HG02610 (cell line): ENCODE measurements around the gene FLVCR2.

Source experiments
- ATAC-seq: cut with Tn5 transposase; IDR thresholded peaks from one replicate; pipeline ENCODE4 v1.9.1; 2021; ENCODE audit warnings: mild to moderate bottlenecking, moderate library complexity; ENCODE audit not compliant: unreplicated experiment

The FLVCR2 gene

DNA sequence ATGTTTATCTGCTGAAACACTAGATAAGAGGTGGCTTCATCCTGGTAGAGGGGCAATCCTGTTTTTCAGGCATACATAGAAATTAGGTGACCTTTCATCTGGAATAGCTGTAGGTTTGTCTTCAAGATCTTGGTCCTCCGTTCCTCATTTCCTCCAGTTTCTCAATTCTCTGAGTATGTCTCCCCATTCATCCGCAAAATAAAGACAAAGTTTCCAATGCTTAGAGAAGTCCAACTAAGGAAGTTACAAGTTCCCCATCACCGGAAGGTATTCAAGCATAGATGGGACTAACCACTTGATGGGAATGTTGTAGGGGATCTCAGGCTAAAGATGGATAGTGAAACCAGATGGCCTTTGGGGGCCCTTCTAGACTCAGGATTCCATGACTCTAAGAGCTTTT lies 48.0 kb downstream of the FLVCR2 start:
- ATAC-seq, result no peak

DNA sequence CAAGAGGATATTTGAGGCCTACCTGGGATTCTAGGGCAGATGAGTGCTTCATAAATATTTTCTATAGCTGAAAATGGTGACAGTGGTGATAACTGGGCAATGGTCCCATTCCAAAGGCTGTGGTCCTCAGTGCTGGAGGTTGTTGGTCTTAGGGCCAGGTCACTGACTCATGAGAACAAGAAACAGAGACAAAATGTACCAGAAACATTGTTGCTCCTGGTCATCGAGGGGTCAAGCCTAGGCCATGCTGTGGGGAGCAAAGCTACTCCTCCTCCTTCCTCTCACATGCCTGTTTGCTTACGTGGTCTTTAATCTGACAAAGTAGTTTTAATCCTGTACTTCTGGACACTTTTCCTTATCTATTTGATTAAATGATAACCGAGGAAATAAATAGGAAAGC lies 48.4 kb downstream of the FLVCR2 start:
- no peak for ATAC-seq

DNA sequence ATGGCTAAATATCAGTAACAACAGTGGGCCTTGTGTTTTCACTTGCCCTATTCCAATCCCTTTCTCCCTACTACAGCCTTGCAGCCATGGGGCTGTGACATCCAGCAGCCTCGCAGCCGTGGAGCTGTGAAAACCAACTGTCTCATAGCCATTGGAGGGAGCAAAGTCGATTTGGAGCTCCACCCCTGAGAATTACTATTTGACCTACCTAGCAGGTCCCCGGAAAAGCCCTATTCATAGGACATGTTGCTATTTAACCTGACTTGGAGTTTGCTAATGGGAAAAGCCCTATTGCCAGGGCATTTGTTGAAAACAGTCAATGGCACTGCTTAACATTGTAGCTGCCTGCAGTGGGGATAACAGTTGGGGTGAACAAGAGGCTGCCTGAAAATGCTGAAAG lies 49.0 kb downstream of the FLVCR2 start:
- ATAC-seq, result no peak

DNA sequence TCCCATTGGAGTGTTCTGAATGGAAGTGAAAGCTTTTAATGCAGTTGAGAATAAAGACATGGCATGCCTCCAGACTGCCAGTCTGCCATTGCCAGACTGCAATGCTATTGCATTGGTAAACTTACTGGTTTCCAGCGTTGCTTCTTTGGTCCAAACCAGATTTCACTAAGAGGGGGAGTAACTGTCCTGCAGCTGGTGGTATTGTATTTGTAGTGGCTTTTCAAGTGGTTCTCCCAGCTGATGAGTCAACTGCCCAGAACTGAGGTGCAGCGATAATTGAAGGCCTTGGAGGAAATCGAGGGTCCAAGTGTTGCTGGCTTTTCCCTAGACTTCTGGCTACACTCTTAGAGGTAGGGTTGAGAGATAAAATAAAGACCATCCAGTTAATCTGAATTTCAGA lies 50.4 kb downstream of the FLVCR2 start:
- ATAC-seq, result no peak

DNA sequence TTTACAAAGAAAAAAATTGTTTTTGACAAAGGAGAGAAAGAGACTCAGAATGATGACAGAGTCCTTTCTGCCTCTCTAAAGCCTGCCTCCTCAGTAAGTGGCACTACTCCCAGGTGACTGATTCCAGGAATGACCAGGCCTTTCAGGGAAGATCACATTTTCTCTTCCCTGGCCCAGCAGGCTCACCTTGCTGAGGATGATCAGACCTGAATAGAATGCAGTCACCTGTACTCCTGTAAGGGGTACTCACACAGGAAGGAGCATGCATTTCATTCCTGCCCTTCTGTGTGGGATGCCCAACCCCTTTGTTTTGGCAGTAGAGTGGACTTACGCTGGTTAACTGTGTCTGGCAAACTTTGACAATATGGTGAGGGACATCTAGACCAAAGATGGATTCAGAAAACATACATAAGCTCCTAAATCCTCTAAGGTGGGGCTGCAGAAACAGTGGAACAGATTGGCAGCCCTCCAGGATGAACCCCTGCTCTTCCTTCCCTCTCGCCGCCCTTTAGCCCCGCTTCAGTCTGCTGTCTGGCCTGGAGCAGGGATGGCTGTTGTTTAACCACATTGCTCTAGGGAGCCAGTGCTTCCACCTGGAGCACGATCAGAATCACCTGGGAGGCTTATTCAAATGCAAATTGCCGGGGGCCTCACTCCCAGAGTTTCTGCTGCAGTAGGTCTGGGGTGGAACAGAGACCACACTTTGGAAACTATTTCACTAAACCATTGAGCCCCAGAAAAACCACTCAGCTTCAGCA lies 52.5 kb downstream of the FLVCR2 start:
- no peak for ATAC-seq

DNA sequence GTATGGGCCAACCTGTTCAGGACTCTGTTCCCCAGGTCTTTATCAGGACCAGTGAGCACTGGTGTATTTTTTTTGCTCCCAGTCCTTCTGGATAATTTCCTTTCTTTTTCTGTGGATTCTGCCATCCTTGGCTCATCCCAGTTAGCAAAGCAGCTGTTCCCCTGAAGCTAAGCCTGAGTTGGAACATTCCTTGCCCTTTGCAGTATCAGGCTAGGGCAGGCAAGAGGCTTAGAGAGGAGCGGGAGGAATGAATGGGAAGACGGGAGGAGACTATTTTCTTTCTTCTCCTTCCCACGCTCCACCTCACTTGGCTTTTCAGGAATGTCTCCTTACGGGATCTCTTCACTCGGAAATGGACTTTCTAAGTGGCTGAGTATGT lies 53.0 kb downstream of the FLVCR2 start:
- no peak for ATAC-seq

DNA sequence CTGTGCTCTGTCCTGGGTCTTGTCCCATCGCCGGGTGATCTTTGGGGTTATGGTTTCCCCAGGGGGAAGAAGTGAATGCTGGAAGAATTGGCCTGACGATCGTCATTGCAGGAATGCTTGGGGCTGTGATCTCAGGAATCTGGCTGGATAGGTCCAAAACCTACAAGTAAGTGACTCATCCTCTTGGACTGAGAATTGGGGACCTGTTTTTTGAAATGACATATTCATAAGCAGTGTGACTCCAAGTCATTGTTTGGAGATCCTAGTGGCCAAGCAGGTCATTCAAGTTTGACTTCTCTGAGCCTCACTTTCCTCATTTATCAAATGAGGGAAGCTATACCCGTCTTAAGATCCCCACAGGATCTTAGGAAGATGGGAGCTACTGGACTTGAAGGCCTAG lies 56.4 kb downstream of the FLVCR2 start:
- ATAC-seq, result no peak

DNA sequence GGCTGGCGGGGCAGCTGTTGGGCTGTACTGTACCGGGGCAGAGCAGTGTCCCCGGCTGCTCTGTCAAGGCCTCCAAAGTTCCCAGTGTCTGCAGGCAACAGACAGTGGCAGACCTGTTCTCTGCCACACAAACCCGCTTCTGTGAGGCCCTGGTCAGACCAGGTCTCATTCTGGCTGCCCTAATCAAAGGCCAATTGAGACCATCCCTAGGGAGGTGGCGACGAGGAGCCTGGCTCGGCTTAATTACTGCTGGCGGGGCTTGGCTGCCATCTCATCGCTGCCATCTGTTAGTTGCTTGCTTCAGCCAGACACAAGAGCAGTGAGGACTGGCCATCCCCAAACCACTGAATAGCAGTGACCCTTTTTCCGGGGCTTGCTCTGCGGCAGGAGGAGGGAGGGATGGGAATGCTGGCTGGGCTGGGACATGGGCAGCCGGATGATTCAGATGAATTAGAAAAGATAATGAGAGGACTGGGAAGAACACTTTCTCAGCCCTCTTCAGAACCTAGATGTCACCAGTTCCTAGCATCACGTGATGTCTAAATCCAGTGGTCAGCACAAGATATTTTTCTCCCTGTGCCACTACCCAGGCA lies 57.8 kb downstream of the FLVCR2 start:
- no peak for ATAC-seq

DNA sequence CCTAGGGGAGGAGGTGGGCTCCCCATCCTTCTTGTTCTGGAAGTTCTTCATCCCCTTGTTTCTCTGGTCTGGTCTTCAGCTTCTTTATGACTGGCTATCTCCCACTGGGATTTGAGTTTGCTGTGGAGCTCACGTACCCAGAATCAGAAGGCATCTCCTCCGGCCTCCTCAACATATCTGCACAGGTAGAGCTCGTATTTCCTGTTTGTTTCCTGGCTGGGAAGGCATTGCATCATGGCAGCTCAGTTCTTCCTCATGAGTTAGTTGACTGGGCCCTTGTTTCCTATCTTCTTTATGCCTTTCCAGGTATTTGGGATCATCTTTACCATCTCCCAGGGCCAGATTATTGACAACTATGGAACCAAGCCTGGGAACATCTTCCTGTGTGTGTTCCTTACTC lies 62.5 kb downstream of the FLVCR2 start:
- ATAC-seq, result no peak

DNA sequence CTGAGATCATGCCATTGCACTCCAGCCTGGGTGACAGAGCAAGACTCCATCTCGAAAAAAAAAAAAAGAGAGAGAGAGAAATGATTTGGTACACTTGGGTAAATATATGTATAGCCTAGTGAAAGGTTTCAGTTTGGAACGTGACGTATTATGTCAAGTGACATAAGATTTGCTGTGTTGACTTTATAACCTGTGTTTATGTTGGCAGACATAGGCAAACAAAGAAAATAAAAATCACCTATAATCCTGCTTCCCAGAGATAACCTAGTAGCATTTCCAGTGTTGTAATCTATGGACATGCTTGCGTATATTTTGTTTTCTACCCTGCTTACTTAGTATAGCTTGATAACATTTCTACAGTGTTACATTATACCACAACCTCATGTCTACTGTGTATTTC lies 65.6 kb downstream of the FLVCR2 start:
- no peak for ATAC-seq

DNA sequence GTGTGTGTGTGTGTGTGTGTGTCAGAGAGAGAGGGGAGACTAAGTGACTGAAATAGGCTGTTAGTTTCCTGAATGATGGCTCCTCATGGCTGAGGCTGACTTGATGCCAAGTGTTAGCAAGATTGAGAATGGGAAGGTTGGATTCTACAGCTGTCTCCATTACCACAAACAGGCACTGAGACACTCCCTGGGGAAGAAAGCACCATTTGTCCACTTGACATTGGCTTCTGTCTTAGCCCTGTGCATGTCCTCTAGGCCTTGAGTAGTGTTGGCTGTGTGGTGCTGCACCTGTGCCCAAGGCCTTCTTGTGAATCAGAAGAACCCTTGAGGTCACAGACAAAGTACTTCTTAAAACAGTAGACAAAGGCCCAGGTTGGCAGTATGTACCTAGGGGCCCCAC lies 66.6 kb downstream of the FLVCR2 start:
- no peak for ATAC-seq

DNA sequence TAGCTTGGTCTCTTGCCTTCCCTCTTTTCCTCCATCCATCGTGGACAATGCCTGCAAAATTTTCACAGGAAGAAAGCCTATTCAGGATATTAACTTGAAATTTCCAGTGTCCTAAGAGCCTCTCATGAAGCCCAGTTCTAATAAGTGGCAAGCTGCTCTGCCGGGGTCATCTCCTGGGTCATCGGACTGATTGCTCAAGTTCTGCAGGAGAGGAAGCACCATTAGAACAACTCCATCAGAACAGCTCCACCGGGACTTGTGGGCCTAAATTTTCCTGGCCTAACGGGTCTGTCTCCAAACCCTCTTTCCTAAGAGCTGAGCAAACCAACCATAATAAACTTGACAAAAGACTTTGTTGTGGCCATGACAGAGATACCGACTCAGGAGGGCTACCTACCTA lies 68.3 kb downstream of the FLVCR2 start:
- no peak for ATAC-seq

DNA sequence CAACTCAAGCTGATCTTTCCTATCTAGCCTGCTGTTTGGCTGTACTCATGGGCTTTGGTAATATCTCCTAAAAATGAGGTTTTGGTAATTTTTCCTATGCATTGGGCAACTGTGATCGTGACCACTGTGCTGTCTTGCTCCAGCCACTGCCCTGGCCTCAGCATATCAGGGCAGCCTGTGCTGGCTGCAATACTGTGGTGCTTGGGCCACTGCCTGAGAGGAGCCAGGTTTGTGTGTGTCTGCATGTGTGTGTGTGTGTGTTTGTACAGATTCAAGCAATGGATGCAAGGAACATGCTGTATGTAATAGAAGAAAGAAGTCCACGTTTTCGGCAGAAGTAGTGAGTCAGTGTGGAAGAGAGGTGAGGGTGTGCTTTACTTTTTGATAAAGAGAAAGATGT lies 69.2 kb downstream of the FLVCR2 start:
- ATAC-seq, result no peak

DNA sequence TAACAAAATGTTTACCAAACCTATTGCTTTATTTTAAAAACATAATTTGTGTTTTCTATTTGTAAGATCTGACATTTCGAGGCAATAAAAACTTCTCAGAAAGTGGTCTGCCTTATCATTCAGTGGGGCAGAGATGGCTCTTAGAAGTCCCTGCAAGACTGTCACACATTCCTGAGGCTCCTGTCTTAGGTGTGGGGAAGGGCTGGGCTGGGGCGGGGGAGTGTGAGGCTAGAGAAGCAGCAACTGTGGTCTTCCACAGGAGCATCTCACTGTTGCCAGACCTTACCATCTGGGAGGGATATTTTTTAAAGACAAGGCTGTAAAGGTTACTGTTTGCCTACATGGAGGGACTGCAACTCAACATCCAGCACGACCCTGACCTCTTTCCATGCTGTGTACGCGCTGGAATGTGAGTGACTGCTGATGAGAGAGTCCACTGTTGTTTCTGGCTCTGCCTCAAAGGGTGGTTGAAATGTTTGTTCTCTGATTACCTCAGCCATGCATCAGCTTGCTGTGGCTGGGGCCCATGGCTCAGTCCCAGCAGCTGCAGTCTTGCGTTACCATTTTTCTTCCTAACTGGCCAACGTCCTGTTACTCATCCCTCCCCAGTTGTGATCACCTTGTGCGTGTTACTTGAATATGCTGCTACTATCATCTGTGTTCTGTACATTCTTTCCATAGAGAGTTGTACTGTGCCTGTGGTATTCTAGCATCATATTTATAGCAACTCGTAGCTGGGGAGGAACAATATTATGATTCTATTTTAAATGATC lies 69.8 kb downstream of the FLVCR2 start:
- no peak for ATAC-seq

DNA sequence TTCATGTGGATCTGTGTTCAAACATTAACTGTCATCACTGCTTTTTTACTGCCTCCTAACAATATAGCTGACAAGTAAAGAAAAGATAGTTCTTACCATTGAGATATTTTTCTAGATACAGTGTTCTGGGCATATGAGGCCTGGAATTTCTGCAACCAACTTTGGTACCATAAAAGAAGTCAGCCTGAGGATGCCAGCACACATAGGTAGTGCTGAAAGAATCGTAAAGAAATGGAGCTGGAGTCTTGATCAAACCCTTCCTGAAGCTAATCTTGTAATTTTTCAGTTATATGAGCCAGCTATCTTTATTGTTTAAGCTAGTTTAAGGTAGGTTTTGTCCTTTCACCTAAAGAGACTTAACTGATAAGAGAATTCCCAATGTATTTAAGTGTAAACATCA lies 70.9 kb downstream of the FLVCR2 start:
- ATAC-seq, result no peak

DNA sequence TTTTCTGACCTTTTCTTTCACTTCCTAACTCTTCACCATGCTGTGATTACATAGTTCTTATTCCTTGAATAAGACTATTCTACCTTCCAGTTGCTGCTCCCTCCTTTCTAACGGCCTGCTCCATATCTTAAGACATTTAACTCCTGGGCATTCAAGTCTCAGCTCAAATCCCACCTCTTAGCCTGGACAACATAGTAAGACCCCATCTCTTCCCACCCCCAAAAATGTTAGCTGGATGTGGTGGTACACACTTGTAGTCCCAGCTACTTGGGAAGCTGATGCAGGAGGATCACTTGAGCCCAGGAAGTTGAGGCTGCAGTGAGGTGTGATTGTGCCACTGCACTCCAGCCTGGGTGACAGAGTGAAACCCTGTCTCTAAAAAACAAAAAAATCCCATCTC lies 71.4 kb downstream of the FLVCR2 start:
- no peak for ATAC-seq

DNA sequence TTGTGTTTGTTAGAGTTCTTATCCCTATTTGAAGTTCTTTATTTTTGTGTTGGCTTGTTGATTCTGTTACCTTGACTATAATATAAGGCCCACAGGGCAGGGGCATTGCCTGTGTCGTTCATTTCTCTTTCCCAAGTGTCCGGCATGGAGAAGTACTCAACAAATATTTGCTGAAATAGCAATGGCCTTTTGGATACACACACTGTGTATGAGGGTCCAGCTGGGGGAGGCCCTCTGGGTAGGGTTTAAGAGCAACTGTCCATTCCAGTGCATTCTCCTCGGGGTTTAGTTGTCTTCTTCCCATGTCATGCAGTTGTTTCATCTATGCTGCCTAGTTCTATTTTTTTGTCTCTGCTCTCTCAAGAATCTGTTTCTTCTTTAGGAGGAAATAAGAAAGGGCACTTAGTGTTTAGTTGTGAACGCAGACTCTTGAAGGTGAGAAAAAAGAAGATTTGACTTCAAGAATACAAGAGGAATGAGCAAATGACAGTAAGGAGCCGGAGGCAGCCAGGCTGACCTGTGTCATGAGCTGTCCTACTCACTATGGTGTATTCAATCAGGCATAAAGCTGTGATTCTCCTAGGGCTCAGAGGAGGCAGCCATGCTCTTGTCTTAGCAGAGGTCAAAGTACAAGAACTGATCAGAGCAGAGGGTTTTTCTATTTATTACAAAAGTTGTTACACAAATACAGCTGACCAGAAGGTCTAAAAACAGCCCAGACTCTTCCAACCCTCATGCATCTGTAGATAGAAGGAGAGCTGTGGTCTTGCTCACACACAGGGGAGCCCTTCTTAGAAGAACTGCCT lies 72.0 kb downstream of the FLVCR2 start:
- no peak for ATAC-seq

DNA sequence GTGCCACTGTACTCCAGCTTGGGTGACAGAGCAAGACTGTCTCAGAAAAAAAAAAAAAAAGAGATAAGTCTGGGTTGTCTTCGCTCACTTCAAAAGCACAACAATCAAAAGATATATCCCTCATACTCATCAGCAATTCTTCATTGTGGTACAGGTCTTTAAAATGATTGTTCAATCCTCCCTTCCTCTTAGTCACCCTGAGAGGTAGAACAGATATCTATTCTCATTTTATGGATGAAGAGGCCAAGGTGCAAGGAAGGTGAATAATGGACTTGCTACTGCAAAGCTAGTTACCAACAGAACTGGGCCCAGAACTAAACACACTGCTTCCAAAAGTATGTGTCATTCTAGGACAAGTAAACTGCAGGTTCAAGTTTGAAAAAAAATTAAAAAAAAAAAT lies 75.1 kb downstream of the FLVCR2 start:
- no peak for ATAC-seq

DNA sequence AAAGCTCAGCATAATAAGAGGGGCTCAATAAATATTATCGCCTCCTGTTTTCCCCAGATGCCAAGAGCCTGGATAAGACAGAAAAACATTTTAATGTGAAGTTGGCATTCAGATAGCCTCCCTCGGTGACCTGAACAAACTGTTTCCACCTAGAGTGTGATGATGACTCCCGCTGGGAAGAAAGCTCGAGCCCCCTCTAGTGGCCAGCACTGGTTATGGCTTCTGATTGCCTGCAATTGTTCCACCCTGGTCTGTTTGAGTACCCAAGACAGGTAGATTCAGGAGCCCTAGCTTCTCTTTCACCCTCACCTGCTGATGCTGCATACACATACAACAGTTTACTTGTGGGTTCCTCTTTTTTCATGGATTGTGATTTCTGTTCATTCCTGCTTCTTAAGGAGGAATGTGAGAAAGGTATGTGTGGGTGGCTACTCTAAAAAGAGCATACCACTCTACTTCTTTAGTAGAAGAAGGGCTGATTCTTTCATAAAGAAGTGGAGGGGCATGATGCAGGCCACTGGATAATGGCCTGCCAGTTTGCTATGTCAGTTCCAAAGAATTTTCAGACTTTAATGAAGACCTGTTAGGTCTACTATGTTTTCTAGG lies 75.8 kb downstream of the FLVCR2 start:
- ATAC-seq, result peak; percentile 58

DNA sequence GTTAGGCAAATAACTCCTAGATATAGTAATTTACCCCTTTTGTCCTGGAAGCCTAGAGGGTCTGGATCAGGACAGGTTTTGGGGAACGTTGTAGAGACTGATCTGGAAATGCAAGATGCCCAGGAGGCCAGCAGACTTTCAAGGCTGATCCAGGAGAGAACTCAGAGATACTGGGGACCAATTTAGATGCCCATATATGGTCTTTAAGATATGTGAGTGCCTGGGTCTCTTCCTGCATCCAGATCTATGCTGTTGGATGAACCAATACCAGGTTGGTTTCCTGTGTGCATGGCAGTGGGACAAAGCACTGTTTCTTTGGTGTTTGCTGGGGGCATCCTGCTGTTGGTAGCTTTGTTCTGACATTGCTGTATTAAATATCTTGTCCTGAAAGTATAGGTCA lies 76.8 kb downstream of the FLVCR2 start:
- ATAC-seq, result no peak

DNA sequence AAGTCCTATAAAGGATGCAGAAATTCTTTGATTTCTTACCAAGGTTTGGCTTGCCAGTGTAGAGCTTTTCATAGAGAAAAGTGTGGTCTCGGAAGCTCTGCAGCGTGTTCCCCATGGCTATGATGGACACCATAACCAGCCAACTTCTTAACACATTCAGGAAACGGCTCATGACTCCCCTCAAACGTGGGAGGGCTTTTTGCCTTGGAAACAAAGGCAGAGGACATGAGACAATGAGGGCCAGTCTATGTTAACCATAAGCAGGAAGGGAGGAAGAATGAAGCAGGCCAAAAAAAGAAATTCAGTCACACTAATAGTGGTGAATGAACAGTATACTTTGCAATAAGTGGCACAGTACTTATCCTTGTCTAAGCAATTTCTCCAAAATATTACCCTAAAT lies 78.9 kb downstream of the FLVCR2 start:
- no peak for ATAC-seq
